Neutrophil (primary cell): ENCODE measurements around the gene FASN.

Experiments used
- H3K27ac ChIP-seq: fragments of 200-600 bp; sonication (generic); 2 replicates; pipeline ENCODE4 v1.5.1; 2016; ENCODE audit warnings: mild to moderate bottlenecking, moderate library complexity
- H3K27me3 ChIP-seq: fragments of 200-600 bp; sonication (generic); 2 replicates; pipeline ENCODE4 v1.6.0; 2016; ENCODE audit warnings: mild to moderate bottlenecking
- H3K36me3 ChIP-seq: fragments of 200-600 bp; sonication (generic); 2 replicates; pipeline ENCODE4 v1.5.1; 2017
- H3K4me1 ChIP-seq, 2 experiments: fragments of 200-600 bp in 1 of 2; sonication (generic) in 1 of 2; 1 replicate in 1 of 2; 2 replicates in 1 of 2; pipeline versions ENCODE4 v1.5.1 to v1.6.1; 2013 to 2016; ENCODE audit warnings: low read depth in 1 of 2, low read length in 1 of 2, mild to moderate bottlenecking in 1 of 2, moderate library complexity in 1 of 2; ENCODE audit not compliant: control insufficient read depth in 1 of 2, insufficient read depth in 1 of 2
- H3K4me3 ChIP-seq, 2 experiments: fragments of 200-600 bp in 1 of 2; sonication (generic) in 1 of 2; 1 replicate in 1 of 2; 2 replicates in 1 of 2; pipeline ENCODE4 v1.5.1; 2013 to 2016; ENCODE audit warnings: low read depth in 1 of 2, low read length in 1 of 2, mild to moderate bottlenecking in 1 of 2, moderate library complexity in 1 of 2
- H3K9me3 ChIP-seq: fragments of 200-600 bp; sonication (generic); 2 replicates; pipeline ENCODE4 v1.5.1; 2016
- TF ChIP-seq, protein P1 (sequence below): fragments of 200-600 bp; sonication (generic); IDR thresholded peaks from 2 replicates; pipeline ENCODE4 v1.5.1; 2016; ENCODE audit warnings: antibody characterized with exemption

Gene FASN

GRCh38 chr17:82080789-82081464 lies 17.1 kb downstream of the FASN start:
- peaks cover 34% of the 10 kb centered on the region for H3K36me3 ChIP-seq
- no peaks in the 10 kb centered on the region for H3K27me3 ChIP-seq

DNA sequence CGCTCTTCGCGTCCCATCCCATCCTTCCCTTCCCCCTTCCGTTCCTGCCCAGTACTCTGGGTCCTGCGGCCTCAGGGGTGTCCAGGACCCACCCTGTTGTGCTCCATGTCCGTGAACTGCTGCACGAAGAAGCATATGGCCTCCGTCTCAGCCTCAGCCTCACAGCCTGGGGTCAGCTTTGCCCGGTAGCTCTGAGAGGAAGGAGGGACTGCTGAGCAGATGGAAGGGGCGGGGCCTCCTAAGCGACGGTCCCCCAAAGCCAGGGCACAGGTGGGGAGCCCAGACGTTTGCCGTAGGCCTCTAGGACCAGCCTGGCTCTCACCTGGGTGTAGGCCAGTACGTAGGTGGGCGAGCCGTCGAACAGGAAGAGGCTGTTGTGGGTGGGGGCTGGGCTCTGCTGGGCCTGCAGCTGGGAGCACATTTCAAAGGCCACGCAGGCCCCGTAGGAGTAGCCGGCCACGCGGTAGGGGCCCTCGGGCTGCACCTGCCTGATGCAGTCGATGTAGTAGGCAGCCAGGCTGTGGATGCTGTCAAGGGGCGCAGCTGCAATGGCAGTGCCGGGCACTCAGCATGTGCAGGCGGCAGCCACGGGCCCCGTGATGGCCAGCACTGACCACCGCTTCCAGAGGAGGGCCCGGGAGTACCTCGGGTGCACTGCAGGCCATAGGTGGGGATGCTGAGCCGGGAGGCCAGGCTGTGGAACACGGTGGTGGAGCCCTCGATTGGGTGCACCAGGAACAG lies 17.8 kb downstream of the FASN start:
- Histone ChIP-seq H3K4me1 (no peaks in the 10 kb centered on the region), H3K36me3 (peaks cover 28% of the 10 kb centered on the region), H3K4me3 (no peak overlapping the region), H3K9me3 (no peaks in the 10 kb centered on the region), H3K27me3 (no peaks in the 10 kb centered on the region), H3K27ac (no peak overlapping the region)
- TF ChIP-seq, protein P1, sequence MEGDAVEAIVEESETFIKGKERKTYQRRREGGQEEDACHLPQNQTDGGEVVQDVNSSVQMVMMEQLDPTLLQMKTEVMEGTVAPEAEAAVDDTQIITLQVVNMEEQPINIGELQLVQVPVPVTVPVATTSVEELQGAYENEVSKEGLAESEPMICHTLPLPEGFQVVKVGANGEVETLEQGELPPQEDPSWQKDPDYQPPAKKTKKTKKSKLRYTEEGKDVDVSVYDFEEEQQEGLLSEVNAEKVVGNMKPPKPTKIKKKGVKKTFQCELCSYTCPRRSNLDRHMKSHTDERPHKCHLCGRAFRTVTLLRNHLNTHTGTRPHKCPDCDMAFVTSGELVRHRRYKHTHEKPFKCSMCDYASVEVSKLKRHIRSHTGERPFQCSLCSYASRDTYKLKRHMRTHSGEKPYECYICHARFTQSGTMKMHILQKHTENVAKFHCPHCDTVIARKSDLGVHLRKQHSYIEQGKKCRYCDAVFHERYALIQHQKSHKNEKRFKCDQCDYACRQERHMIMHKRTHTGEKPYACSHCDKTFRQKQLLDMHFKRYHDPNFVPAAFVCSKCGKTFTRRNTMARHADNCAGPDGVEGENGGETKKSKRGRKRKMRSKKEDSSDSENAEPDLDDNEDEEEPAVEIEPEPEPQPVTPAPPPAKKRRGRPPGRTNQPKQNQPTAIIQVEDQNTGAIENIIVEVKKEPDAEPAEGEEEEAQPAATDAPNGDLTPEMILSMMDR = no peak

More at GRCh38 chr17:82080789-82081464, 17.1 kb downstream of the FASN start:
- TF ChIP-seq, protein P1 = no peak
- no peak overlapping the region for H3K4me3 ChIP-seq
- H3K4me1 ChIP-seq = no peaks in the 10 kb centered on the region
- no peak overlapping the region for H3K27ac ChIP-seq
- no peaks in the 10 kb centered on the region for H3K9me3 ChIP-seq

DNA sequence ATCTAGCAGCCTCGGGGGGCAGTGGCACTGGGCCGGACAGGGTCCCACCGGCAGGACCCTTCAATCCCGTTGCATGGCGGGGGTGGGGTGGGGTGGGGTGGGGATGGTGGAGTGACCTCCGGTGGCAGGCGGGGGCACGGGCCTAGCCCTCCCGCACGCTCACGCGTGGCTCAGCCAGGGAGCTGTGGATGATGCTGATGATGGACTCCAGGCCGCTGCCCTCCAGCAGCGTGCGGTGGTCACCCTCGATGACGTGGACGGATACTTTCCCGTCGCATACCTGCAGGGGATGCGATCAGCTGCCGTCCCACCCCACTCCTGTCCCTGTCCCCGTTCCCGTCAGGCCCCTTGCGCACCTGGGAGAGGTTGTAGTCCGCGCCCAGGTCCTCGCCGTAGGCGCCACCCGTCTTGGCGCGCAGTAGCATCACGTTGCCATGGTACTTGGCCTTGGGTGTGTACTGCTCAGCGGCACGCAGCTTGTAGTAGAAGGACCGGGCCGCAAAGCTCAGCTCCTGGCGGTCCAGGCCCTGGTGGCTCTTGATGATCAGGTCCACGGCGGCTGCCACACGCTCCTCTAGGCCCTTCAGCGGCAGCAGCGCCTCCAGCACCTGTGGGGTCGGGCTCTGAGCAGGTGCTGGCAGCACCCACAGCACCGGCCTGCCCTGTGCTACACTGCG lies 18.9 kb downstream of the FASN start:
- peaks cover 25% of the 10 kb centered on the region for H3K36me3 ChIP-seq
- H3K4me1 ChIP-seq = no peaks in the 10 kb centered on the region
- TF ChIP-seq, protein P1 = no peak
- H3K27ac ChIP-seq = no peak overlapping the region
- no peaks in the 10 kb centered on the region for H3K27me3 ChIP-seq
- H3K4me3 ChIP-seq = no peak overlapping the region
- no peaks in the 10 kb centered on the region for H3K9me3 ChIP-seq

DNA sequence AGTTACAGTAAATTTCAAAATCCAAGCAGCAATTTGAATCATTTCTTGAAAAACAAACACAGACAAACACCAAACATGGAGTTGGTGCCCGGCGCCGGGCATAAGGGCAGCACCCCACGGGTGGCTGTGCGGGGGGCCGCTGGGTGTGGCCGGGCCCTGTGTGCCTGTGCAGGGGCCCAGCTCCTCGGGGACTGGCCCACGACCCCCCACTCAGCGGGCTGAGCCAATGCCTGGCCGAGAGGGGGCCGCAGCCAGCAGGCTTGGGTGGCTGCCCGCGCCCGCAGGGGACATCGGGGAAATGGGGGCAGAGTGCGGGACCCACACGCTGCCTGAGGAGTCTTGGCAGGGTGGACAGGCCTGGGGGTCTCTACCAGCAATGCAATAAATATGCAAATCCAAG lies 19.6 kb downstream of the FASN start:
- Histone ChIP-seq H3K9me3 (no peaks in the 10 kb centered on the region), H3K4me1 (no peaks in the 10 kb centered on the region), H3K36me3 (peaks cover 19% of the 10 kb centered on the region), H3K27me3 (no peaks in the 10 kb centered on the region), H3K27ac (no peak overlapping the region), H3K4me3 (no peak overlapping the region)
- TF ChIP-seq, protein P1 = no peak

DNA sequence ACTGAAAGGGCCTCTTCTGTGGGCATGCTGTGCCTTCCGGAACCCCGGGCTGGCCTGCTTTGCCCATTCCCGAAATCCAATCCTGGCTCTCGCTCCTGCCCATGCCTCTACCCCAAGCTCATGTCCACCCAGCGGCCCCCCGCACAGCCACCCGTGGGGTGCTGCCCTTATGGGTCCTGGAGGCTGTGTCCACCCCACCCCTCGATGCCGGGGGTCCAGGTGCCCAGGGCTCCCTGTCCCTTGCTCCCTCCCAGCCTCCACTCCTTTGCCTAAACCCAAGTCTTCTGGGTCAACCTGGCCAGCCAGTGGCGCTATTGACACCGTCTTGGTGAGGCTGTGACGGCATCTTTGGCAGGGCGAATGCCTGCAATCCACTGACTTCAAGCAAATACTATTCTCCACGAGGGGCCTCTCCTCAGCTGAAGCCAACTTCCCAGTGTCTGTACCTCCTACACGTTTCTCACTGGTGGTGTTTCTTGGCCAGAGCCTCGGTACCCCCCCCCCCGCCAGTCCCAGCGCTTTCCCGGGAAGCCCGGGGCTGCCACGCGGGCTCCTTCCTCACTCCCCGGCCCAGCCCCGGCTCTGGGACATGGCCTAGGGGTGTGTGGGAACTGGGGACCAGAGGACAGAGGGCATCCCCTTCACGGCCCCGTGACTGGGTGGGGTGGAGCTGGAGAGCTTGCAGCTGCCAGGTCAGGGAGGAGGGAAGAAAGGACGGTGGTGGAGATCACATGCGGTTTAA lies 20.2 kb downstream of the FASN start:
- Histone ChIP-seq H3K4me1 (no peaks in the 10 kb centered on the region), H3K9me3 (no peaks in the 10 kb centered on the region), H3K27ac (no peak overlapping the region), H3K27me3 (no peaks in the 10 kb centered on the region), H3K4me3 (no peak overlapping the region), H3K36me3 (peaks cover 12% of the 10 kb centered on the region)
- TF ChIP-seq, protein P1 = no peak
